DND-41 (cell line): Measurements from ENCODE around the gene BTN2A1.

Experiments used
- ATAC-seq: fragments of 200-7000 bp; cut with Tn5 transposase; 3 replicates; pipeline ENCODE4 v1.9.1; 2021; ENCODE audit warnings: low read depth; ENCODE audit not compliant: insufficient read depth
- DNase-seq: peaks from one replicate; pipeline ENCODE4 v3.0.0-alpha.2; 2020
- H2AFZ ChIP-seq: 2 replicates; pipeline ENCODE4 v1.6.0; 2012; ENCODE audit warnings: low read depth, low read length
- H3K27ac ChIP-seq: 2 replicates; pipeline ENCODE4 v1.5.1; 2012; ENCODE audit warnings: low read length, inconsistent platforms
- H3K27me3 ChIP-seq: fragments of 200-600 bp; sonication (generic); 2 replicates; pipeline ENCODE4 v1.6.0; 2012; ENCODE audit warnings: low read length, mild to moderate bottlenecking, inconsistent platforms; ENCODE audit not compliant: insufficient read depth, poor library complexity
- H3K36me3 ChIP-seq: 2 replicates; pipeline ENCODE4 v1.5.1; 2012; ENCODE audit warnings: low read length, inconsistent platforms; ENCODE audit not compliant: insufficient read depth
- H3K4me1 ChIP-seq: 2 replicates; pipeline ENCODE4 v1.5.1; 2012; ENCODE audit warnings: mild to moderate bottlenecking, low read length; ENCODE audit not compliant: insufficient read depth
- H3K4me2 ChIP-seq: 2 replicates; pipeline ENCODE4 v1.6.0; 2012; ENCODE audit warnings: mild to moderate bottlenecking, moderate library complexity, low read length, inconsistent platforms; ENCODE audit not compliant: insufficient read depth
- H3K4me3 ChIP-seq, 2 experiments: fragments of 200-600 bp in 1 of 2; shearing (Covaris generic) in 1 of 2; 2 replicates each; pipeline ENCODE4 v1.5.1; 2012 to 2016; ENCODE audit warnings: inconsistent platforms in 2 of 2, low read length in 2 of 2, mild to moderate bottlenecking in 2 of 2, low read depth in 1 of 2, moderate library complexity in 1 of 2
- H3K79me2 ChIP-seq: 2 replicates; pipeline ENCODE4 v1.6.0; 2012; ENCODE audit warnings: low read length, inconsistent platforms; ENCODE audit not compliant: insufficient read depth
- H3K9ac ChIP-seq: 2 replicates; pipeline ENCODE4 v1.6.0; 2012; ENCODE audit warnings: low read depth, mild to moderate bottlenecking, inconsistent platforms, low read length, moderate library complexity
- H3K9me3 ChIP-seq: 2 replicates; pipeline ENCODE4 v1.5.1; 2012; ENCODE audit warnings: low read length, moderate library complexity, mild to moderate bottlenecking, inconsistent platforms; ENCODE audit not compliant: insufficient read depth, severe bottlenecking
- H4K20me1 ChIP-seq: 2 replicates; pipeline ENCODE4 v1.6.0; 2012; ENCODE audit warnings: low read length; ENCODE audit not compliant: insufficient read depth
- CTCF ChIP-seq: IDR thresholded peaks from 2 replicates; pipeline ENCODE4 v1.5.1; 2012; ENCODE audit warnings: borderline replicate concordance, low read length, moderate library complexity, mild to moderate bottlenecking; ENCODE audit not compliant: poor library complexity, severe bottlenecking; ENCODE audit errors: extremely low read depth
- EZH2 ChIP-seq: IDR thresholded peaks from 3 replicates; pipeline ENCODE4 v1.6.1; 2012; ENCODE audit warnings: borderline replicate concordance, low read depth, mild to moderate bottlenecking, moderate library complexity, low read length, inconsistent platforms; ENCODE audit not compliant: severe bottlenecking

The BTN2A1 gene

GRCh38 chr6:26478985-26479278, 21.2 kb downstream of the BTN2A1 start:
- H4K20me1 ChIP-seq: no peaks in the 10 kb centered on the region
- H2AFZ ChIP-seq: no peak overlapping the region
- DNase-seq: no peak

GRCh38 chr6:26482338-26482737, 24.6 kb downstream of the BTN2A1 start:
- Histone ChIP-seq H3K27me3 (no peaks in the 10 kb centered on the region), H4K20me1 (no peaks in the 10 kb centered on the region), H2AFZ (no peak overlapping the region), H3K27ac (no peak overlapping the region), H3K4me3 (no peak overlapping the region), H3K4me2 (no peak overlapping the region), H3K9me3 (peaks cover 3% of the 10 kb centered on the region), H3K9ac (no peak overlapping the region), H3K36me3 (no peaks in the 10 kb centered on the region), H3K4me1 (no peaks in the 10 kb centered on the region), H3K79me2 (no peaks in the 10 kb centered on the region)
- ATAC-seq (no peak), DNase-seq (no peak)
- TF ChIP-seq EZH2 (no peak), CTCF (no peak)

More at GRCh38 chr6:26478985-26479278, 21.2 kb downstream of the BTN2A1 start:
- Histone ChIP-seq H3K27ac (no peak overlapping the region), H3K79me2 (0 out of 2 replicates have a peak, but pooled peaks cover 6% of the 10 kb centered on the region), H3K9ac (no peak overlapping the region), H3K27me3 (no peaks in the 10 kb centered on the region), H3K9me3 (peaks cover 2% of the 10 kb centered on the region), H3K4me2 (no peak overlapping the region), H3K4me3 (no peak overlapping the region), H3K36me3 (no peaks in the 10 kb centered on the region), H3K4me1 (peaks cover 15% of the 10 kb centered on the region)
- ATAC-seq: no peak
- TF ChIP-seq EZH2: no peak
- TF ChIP-seq CTCF: no peak

- H2AFZ ChIP-seq: no peak overlapping the region
- no peaks in the 10 kb centered on the region for H4K20me1 ChIP-seq
- no peak overlapping the region for H3K27ac ChIP-seq
- H3K9me3 ChIP-seq: peaks cover 9% of the 10 kb centered on the region
- H3K27me3 ChIP-seq: no peaks in the 10 kb centered on the region
- no peak overlapping the region for H3K9ac ChIP-seq
- no peak for DNase-seq
- ATAC-seq: no peak
- H3K4me2 ChIP-seq: no peak overlapping the region
- no peaks in the 10 kb centered on the region for H3K79me2 ChIP-seq
- H3K4me3 ChIP-seq: no peak overlapping the region
- no peaks in the 10 kb centered on the region for H3K36me3 ChIP-seq
- H3K4me1 ChIP-seq: no peaks in the 10 kb centered on the region
- no peak for TF ChIP-seq EZH2
- TF ChIP-seq CTCF: no peak
Observed at GRCh38 chr6:26483727-26484126, 26.0 kb downstream of the BTN2A1 start.

- H3K36me3 ChIP-seq: no peaks in the 10 kb centered on the region
Observed at GRCh38 chr6:26484161-26484560, 26.4 kb downstream of the BTN2A1 start.

More at GRCh38 chr6:26484161-26484560, 26.4 kb downstream of the BTN2A1 start:
- peaks cover 9% of the 10 kb centered on the region for H3K9me3 ChIP-seq
- no peaks in the 10 kb centered on the region for H3K27me3 ChIP-seq
- DNase-seq (no peak), ATAC-seq (no peak)
- H3K9ac ChIP-seq: no peak overlapping the region
- TF ChIP-seq CTCF (no peak), EZH2 (no peak)
- H3K4me2 ChIP-seq: no peak overlapping the region
- H2AFZ ChIP-seq: no peak overlapping the region
- H3K4me3 ChIP-seq: no peak overlapping the region
- no peaks in the 10 kb centered on the region for H4K20me1 ChIP-seq
- H3K4me1 ChIP-seq: no peaks in the 10 kb centered on the region
- no peaks in the 10 kb centered on the region for H3K79me2 ChIP-seq
- H3K27ac ChIP-seq: no peak overlapping the region
